B cell (primary cell): ENCODE measurements around the gene DDX55.

Experiments used
- CTCF ChIP-seq: fragments of 200-600 bp; IDR thresholded peaks from one replicate; pipeline ENCODE4 v1.8.0; 2022; ENCODE audit warnings: antibody characterized with exemption, mild to moderate bottlenecking
- EZH2 ChIP-seq: IDR thresholded peaks from 2 replicates; pipeline ENCODE4 v1.6.1; 2012; ENCODE audit warnings: borderline replicate concordance, low read depth, mild to moderate bottlenecking, moderate library complexity, low read length; ENCODE audit not compliant: insufficient read depth, poor library complexity, severe bottlenecking

GRCh38 chr12:123608182-123608581 is 6.3 kb downstream of the DDX55 start:
- TF ChIP-seq CTCF = no peak
- TF ChIP-seq EZH2 = no peak
